ENCODE results near the gene CPD. TPM values are rescaled to one million over a fixed set of nuclear protein-coding genes. Genes with fewer than 3 reads are reported as not detected.

CPD gene
- total and polyA plus RNA-seq, 4 donors = 19.1 to 139 (median 58.8) TPM

- H3K27ac ChIP-seq (ENCODE audit: low read depth in 1 of 2, low read length in 2 of 2) = peak within 1 kb of the TSS; percentile 91 to 99
- H3K27me3 ChIP-seq (ENCODE audit: control insufficient read depth in 4 of 4, insufficient read depth in 4 of 4, low read length in 3 of 4) = no peaks in the 10 kb centered on the region
- peaks cover 0 to 13% (median 5%) of the 10 kb centered on the region in 4 donors for H3K36me3 ChIP-seq (ENCODE audit: control insufficient read depth in 4 of 4, insufficient read depth in 3 of 4, low read depth in 1 of 4, low read length in 3 of 4)
- peak; percentile 90 for DNase-seq (ENCODE audit: low spot score)
- WGBS = under 1% methylated on average over 37 of the region's 37 CpGs
- peak within 1 kb of the TSS; percentile 95 to 96 for H3K9ac ChIP-seq (ENCODE audit: low read depth in 1 of 2, low read length in 2 of 2)
- TF ChIP-seq ATF3 (IDR thresholded peaks at IDR 0.05) = no peak
- TF ChIP-seq GABPA (IDR thresholded peaks at IDR 0.05 in 1 of 2, conservative IDR thresholded peaks at IDR 0.05 in 1 of 2) = peak; percentile 71 to 94
- no peak for TF ChIP-seq TAF1 (conservative IDR thresholded peaks at IDR 0.05)
- TF ChIP-seq CTCF (IDR thresholded peaks at IDR 0.05; ENCODE audit: low read depth, low read length, missing input control) = peak; percentile 80
- TF ChIP-seq NR2F2 (IDR thresholded peaks at IDR 0.05) = no peak
- TF ChIP-seq RXRA (IDR thresholded peaks at IDR 0.05) = peak; percentile 41 to 44
- TF ChIP-seq FOXA1 (IDR thresholded peaks at IDR 0.05) = no peak
- peak; percentile 99 for TF ChIP-seq YY1 (IDR thresholded peaks at IDR 0.05)
- no peak for TF ChIP-seq EGR1 (IDR thresholded peaks at IDR 0.05; ENCODE audit: low read depth in 2 of 2)
- TF ChIP-seq MAX (IDR thresholded peaks at IDR 0.05) = peak; percentile 82
- peak; percentile 79 to 86 for TF ChIP-seq RAD21 (IDR thresholded peaks at IDR 0.05)
- TF ChIP-seq HNF4G (IDR thresholded peaks at IDR 0.05) = no peak
- TF ChIP-seq REST (IDR thresholded peaks at IDR 0.05) = peak; percentile 63
- peak; percentile 3 for TF ChIP-seq SP1 (IDR thresholded peaks at IDR 0.05)
- no peak for TF ChIP-seq JUND (IDR thresholded peaks at IDR 0.05)
- TF ChIP-seq FOXA2 (IDR thresholded peaks at IDR 0.05) = no peak
- peak in 1 of 2 donors; percentile 24 for TF ChIP-seq HNF4A (conservative IDR thresholded peaks at IDR 0.05)
- peak; percentile 77 for TF ChIP-seq ZBTB33 (IDR thresholded peaks at IDR 0.05)
- peaks cover 4 to 20% (median 12%) of the 10 kb centered on the region in 4 donors for H3K4me1 ChIP-seq (ENCODE audit: control insufficient read depth in 4 of 4, insufficient read depth in 4 of 4, low read length in 3 of 4)
- H3K4me3 ChIP-seq (ENCODE audit: low read depth in 1 of 3, low read length in 3 of 3) = peak within 1 kb of the TSS; percentile 87 to 99 (median 99)
- no peaks in the 10 kb centered on the region for H3K9me3 ChIP-seq (ENCODE audit: control insufficient read depth in 4 of 4, low read length in 3 of 4)
These were observed 98.5 kb downstream of the CPD start, which contains the start of gene GOSR1 for GRCh38 chr17:30477083-30477773. Gene GOSR1, plus strand, starts transcription at chr17:30477408. Its CDS starts 26 bp downstream, at chr17:30477434.
